Measurements from ENCODE around the gene TMUB1. TPM values are rescaled to one million over a fixed set of nuclear protein-coding genes. Genes with fewer than 3 reads are reported as not detected.

Gene TMUB1
- total and polyA plus RNA-seq, 9 of the 15 experiments (the other 6 are each of a cell fraction or from before 2014, with no cell fraction given): 0.14 to 241 (median 74.1) TPM

GRCh38 chr7:151048911-151049463, 34.3 kb downstream of the TMUB1 start:
- Histone ChIP-seq H3K4me2 (ENCODE audit: insufficient read depth, low read length) (no peak overlapping the region), H3K9me1 (ENCODE audit: control insufficient read depth, insufficient read depth, low read length) (no peaks in the 10 kb centered on the region), H3K9ac (ENCODE audit: insufficient read depth in 1 of 2, low read depth in 2 of 2, low read length in 2 of 2) (peak overlapping the region in 1 of 2 experiments; percentile 65; a peak in 2 of 4 replicates), H3K4me3 (no peak overlapping the region), H3K27me3 (ENCODE audit: control insufficient read depth in 2 of 2, insufficient read depth in 2 of 2, low read length in 2 of 2) (no peaks in the 10 kb centered on the region), H3K9me3 (replicated peaks; ENCODE audit: control insufficient read depth, insufficient read depth, low read depth, low read length) (no peaks in the 10 kb centered on the region), H3K79me2 (ENCODE audit: control insufficient read depth, insufficient read depth, low read length) (no peaks in the 10 kb centered on the region), H3K36me3 (ENCODE audit: control insufficient read depth, insufficient read depth, low read length) (peaks cover 16% of the 10 kb centered on the region), H3K4me1 (replicated peaks in 1 of 2; ENCODE audit: control insufficient read depth in 2 of 2, insufficient read depth in 2 of 2, low read length in 2 of 2) (peaks cover 7 to 63% of the 10 kb centered on the region in 2 experiments; a peak in 3 of 5 replicates), H3K27ac (ENCODE audit: extremely low read depth, low read depth, low read length) (no peak overlapping the region), H4K20me1 (replicated peaks; ENCODE audit: control insufficient read depth, insufficient read depth, low read length) (no peaks in the 10 kb centered on the region; the same call in 1 of the 2 replicates), H2AFZ (ENCODE audit: low read depth, low read length) (no peak overlapping the region)
- ChIA-PET CTCF (ENCODE audit: low intra/inter-chr PET ratio) (no interaction called here), POLR2A (interaction anchor here (0.7 to 3.1 kb wide), 3 partner anchors 10 to 45 kb away, joined by 4 to 23 read pairs (median 4); no protein-coding TSS in a partner anchor)
- in situ Hi-C loops (cut with MboI) (no loop called here), intact Hi-C loops (cut with micrococcal nuclease) (no loop called here)
- ATAC-seq (no peak), DNase-seq (ENCODE audit: extremely low read depth in 1 of 4, low spot score in 3 of 4) (peak in 2 of 4 experiments; percentile 16 to 29), FAIRE-seq (no peak)
- no peak for TF ChIP-seq BCOR (IDR thresholded peaks at IDR 0.05)
- no peak for TF ChIP-seq DIDO1 (tag; IDR thresholded peaks at IDR 0.05; ENCODE audit: low read depth)
- TF ChIP-seq ZBTB33 (CRISPR knock-in tag; IDR thresholded peaks at IDR 0.05): peak; percentile 97
- TF ChIP-seq POLR2G (IDR thresholded peaks at IDR 0.05; ENCODE audit: low read depth, low read length): peak; percentile 60
- TF ChIP-seq ZNF740 (CRISPR knock-in tag; IDR thresholded peaks at IDR 0.05): peak; percentile 53; the same call in 1 of the 2 replicates
- no peak for TF ChIP-seq ZNF740 (tag; IDR thresholded peaks at IDR 0.05)
- WGBS (ENCODE audit: insufficient coverage, low coverage, missing lambda C conversion rate): 74% methylated on average over 38 of the region's 38 CpGs
- BruUV-seq (replicated peaks): no TSS peak

All from K562 (cell line).